C1 segment of cervical spinal cord (tissue), 14 donors: ENCODE measurements around the gene AMN.

Source experiments
- DNase-seq, 14 donors: peaks; one replicate each; lab custom pipeline; 2025; lab: John Stamatoyannopoulos, UW

The AMN gene

DNA sequence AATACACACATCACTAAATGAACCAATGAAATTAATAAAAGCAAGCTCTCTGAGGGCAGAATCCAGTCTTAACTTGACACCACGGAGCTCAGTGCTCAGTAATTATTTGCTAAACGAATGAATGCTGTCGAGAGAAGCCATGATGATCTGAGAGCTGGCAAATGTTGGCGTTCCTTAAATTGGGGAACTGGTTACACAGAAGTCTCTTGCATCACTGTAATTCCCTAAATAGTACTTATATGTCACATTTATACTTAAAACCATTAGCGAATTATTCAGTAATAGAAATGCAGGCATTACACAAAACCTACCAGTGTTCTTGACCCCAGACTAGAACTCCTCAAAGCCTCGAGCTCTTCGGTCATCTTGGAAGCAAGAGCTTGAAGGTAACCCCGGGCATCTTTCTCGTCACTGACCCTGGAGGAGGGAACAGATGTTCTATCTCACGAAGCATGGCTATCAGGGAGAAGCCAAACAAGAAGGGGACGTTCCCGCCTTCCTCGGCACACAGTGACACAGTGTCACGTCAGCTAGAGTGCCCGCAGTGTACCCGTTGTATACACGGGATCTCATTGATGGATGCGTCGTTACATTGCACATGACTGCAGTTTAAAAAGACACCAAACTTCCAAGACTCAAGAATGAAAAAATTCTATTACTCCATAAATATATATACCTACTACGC is 43.6 kb downstream of the AMN start:
- no peak for DNase-seq

DNA sequence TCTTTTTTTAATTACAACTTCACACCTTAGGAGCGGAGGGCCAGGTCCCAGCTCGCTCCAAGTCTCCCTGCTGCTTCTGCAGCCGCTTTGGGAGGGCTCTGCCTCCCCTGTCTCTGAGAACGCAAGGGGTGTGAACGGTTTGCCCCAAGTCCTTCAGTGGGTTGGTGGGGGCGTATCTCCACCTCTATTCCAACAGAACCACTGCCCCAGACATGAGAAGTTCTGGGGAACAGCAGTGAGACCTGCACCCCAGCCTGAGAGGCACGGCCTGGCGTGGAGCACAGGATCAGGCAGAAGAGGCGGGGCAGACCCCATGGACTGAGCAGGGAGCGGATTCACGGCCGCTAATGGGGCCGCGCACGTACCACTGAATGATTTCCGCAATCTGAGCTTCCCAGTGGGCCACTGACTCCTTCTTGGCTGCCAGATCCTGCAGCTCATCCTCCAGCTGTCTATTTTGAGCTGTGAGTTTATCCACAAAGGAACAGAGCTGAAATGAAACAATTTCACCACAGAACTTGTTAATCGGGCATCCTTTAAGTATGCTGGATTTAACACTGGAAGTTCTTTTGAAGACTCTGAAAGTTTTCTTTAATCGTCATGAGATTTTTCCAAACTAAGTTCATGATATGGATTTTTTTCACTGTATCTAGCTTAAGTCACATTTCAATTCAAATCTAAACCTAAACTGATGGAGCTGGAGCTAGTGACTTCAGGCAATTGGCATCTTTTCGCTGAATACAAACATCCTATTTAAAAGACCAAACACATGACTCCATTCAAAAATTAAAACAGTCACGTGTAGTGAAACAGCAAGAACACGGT is 44.4 kb downstream of the AMN start:
- no peak for DNase-seq

DNA sequence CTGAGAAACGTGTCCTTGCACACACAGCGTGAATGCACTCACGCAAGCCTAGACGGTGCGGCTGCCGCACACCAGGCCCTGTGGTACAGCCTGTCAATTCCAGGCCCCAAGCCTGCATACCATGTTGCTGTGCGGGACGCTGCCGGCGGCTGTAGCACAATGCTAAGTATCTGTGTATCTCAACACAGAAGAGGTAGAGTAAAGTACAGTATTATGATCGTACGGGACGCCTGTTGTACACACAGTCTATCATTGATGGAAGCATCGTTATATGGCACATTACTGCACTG is 45.0 kb downstream of the AMN start:
- DNase-seq = no peak

DNA sequence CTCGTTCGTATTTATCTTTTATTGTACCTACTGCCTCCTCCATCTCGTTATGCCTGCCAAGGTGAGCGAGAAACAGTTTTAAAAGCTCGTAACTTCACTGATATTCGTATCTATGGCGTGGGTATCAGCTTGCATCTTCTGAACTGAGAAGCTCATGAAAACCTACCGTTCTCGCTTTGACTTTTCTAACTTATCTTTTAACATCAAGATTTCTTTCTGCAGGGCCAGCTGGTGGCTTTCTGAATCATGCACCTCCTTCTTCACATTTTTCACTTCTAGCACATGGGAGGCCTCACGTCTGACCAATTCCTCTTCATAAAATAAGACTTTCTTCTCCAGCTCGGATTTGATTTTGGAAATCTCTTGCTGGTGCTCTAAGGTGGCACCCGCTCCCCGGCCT is 45.8 kb downstream of the AMN start:
- no peak for DNase-seq

DNA sequence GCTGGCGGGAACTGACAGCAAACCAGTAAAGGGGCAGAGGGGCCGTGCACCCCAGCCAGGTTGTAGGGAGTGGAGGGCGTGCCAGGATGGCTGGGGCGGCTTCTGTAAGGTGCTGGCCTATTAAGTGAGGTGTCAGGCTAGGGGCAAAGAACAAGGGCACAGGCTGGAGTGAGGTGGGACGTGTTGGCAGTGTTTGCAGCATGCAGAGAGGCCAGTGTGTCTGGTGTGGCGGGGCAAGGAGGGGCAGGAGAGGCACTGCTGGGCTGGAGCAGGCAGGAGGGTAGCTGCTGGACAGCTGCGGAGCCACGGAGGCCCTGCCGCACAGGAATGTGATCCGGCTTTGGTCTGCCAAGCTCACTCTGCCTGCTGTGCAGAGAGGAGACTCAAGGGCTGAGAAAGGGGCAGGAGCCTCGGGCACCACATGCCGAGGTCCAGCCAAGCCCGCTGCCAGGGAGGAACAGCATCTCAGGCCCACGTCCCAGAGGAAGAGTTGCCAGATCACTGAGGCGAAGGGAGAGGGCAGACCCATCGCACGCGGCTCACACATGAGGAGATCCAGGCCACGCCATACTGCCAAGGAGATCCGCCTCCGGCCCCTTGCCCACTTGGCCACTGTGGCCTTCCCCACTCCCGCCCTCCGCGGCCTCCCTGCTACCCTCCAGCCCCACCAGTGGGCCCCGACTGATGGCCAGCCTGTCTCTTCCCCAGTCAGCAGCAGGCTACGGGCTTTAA is 46.8 kb downstream of the AMN start:
- peak in 3 of 14 donors; percentile 20 to 48 (median 35) for DNase-seq

DNA sequence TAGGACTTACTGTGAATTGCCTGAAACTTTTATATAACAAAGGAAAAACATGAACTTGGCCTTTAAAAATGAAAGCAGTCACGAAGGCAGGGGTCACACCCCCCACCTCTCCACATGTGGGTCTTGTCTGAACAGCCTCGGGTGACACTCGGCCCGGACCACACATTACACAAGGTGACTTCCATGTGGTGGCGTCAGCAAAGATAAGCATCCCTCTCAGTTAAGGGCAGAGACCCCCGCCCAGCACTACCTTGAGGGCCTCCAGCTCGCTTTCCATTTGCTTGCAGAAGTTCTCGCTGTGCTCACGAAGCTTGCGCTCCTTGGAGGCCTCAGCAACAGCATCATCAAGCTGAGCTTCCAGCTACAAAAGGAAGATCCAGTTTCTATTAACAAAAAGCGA is 47.4 kb downstream of the AMN start:
- DNase-seq = no peak

DNA sequence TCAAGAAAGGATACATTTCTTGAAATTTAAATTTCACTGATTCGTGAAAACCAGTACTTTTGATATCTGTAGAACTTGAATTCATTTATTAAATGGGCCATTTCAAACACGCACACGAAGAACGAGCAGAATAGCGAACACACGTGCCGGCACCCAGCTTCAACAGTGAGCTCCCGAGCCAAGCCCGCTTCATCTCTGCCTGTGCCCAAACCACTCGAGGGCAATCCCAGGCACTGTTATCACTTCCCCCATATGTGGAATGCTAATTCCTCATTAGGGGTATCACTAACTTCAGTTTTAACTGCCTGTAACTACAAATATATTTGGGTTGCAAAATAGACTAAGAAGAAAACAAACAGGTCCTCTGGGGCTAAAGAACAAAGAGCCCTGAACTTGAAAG is 48.0 kb downstream of the AMN start:
- no peak for DNase-seq

DNA sequence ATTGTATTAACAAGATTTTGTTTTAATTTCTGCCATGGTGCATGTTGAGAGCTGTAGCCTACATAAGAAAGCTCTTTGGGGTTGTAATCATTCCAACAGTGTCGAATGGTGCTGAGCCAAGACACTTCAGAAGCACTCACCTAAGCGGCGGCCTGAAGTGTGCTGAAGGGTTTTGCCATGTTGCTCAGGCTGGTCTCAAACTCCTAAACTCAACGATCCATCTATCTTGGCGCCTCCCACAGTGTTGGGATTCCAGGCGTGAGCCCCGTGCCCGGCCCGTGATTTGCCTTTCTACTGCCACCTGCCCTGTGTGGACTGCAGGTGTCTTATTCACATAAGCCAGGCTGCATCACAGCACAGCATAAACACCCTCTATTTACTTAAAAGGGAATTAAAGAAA is 48.9 kb downstream of the AMN start:
- DNase-seq = no peak

DNA sequence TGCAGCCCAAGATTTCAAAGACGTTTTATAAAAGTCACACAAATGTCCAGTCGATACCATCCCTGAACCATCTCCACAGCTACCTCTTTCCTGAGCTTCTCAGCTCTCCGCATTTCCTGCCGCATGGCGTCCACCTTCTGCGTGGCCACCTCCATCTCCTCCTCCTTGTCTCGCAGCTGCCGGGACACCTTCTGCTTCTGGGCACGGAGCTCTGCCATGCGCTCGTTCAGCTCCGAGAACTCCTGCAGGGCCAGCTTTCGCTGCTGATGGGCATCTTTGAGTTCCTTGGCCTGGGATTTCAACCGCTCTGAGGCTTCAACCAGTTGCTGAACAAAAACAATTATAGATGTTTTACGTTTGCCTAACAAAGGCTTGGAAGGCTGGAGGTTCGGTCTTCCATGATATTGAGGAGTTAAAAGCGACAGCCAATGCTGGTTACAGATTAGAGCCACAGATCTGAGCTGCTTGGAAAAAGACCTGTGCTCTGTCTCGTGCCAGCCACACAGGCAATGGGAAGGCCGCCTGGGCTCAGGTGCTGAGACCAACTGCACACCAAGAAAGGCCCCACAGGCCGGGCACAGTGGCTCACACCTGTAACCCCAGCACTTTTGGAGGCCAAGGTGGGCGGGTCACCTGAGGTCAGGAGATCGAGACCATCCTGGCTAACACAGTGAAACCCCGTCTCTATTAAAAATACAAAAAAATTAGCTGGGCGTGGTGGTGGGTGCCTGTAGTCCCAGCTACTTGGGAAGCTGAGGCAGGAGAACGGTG is 49.6 kb downstream of the AMN start:
- peak in 1 of 14 donors; percentile 59 for DNase-seq

DNA sequence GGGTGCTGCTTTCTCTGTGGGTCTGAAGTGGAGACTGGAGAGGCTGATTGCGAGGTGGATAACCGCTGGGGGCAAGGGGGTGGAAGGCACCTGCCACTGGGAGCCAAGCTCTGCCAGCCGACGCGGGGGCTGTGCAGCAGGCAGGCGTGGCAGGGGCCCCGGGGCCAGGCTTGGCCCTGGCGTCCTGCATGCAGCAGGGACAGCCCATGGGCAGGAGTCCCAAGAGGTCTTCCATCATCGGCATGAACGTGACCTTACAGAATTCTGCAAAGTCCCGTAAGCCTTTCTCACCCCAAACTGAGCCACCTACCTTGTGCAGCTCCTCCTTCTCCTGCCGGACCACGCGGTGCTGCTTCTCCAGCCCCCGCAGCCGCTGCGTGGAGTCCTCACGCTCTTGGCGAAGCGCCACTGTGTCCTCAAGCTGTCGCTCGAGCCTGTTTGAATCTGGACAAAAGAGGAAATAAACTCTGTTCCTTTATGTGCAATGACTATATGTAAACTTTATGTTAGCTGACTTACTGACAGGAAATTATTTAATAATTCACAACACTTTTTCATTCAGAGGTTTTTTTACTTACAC is 51.3 kb downstream of the AMN start:
- peak in 1 of 14 donors; percentile 25 for DNase-seq

DNA sequence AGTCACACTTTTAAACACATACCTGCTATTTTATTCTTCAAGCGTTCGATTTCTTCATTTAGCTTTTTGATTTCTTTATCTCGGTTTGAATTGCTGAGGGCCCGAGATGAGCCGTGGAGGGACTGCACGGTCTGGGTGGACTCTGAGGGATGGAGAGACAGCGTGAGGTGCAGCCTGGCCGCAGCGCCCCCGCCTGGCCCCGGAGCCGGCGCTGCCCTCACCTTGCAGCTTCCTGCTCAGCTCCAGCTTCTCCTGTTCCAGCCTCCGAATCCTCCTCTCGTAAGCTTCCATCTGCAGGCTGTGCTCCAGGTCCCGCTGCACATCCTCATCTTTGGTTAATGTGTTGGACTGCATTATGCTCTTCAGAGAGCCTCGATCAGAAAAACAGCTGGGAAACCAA is 53.2 kb downstream of the AMN start:
- DNase-seq = no peak

DNA sequence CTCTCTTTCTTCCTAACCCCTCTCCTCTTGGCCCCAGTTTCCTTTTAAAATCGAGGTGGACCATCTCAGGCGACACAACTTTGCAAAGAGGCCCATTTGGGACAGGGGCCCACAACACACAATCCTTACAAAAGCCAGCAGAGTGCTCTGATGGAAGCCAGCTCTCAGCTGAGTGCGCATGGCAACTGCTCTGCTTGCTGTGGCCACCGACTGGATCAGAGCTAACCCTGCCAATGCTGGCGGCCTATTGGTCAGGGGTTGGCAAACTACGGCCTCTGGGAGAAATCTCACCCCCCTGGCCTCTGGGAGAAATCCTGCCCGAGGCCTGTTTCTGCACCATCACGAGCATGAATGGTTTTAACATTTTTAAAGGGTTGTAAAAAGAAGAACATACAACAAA is 55.0 kb downstream of the AMN start:
- peak in 3 of 14 donors; percentile 11 to 21 (median 13) for DNase-seq

DNA sequence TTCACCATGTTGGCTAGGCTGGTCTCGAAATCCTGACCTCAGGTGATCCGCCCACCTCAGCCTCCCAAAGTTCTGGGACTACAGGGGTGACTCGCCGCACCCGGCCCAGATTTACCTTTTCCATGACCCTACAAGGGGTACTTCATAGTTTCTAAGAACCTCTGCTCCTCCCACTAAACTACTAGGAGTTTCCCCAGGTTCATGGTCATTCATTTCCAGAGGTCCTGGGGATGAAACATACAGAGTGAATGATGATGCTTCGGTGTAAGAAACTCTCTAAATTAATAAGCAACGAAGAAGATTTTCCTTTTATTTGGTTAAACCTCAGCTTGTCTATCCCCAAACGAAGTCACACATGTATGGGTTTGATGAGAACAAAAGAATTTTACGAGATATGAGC is 56.9 kb downstream of the AMN start:
- DNase-seq = no peak

DNA sequence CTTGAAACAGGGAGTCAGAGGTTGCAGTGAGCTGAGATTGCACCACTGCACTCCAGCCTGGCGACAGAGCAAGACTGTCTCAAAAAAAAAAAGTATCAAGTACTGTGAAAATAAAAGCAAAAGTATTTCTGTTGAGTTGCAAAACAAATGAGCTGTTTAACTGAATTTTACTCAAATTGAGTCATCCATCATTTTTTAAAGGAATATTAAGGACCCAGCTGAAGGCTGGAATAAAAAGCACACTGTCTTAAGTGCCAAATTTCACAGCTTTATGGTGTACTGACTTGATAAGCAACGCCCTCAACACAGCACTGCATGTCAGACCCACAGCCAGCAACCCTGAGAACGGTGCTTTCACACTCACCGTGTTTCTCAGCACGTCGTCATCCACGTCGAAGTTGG is 57.9 kb downstream of the AMN start:
- no peak for DNase-seq
